Amygdala (tissue), 56 donors: ENCODE data around the gene PRRX2.
"Not testable (repeated sequence)": the region's sequence is repeated elsewhere in the genome, so short reads cannot be mapped to it uniquely, and the experiment has no call there.

ENCODE experiments used
- DNase-seq, 56 donors: peaks; one replicate each; lab custom pipeline; 2025; lab: John Stamatoyannopoulos, UW

PRRX2 gene

DNA sequence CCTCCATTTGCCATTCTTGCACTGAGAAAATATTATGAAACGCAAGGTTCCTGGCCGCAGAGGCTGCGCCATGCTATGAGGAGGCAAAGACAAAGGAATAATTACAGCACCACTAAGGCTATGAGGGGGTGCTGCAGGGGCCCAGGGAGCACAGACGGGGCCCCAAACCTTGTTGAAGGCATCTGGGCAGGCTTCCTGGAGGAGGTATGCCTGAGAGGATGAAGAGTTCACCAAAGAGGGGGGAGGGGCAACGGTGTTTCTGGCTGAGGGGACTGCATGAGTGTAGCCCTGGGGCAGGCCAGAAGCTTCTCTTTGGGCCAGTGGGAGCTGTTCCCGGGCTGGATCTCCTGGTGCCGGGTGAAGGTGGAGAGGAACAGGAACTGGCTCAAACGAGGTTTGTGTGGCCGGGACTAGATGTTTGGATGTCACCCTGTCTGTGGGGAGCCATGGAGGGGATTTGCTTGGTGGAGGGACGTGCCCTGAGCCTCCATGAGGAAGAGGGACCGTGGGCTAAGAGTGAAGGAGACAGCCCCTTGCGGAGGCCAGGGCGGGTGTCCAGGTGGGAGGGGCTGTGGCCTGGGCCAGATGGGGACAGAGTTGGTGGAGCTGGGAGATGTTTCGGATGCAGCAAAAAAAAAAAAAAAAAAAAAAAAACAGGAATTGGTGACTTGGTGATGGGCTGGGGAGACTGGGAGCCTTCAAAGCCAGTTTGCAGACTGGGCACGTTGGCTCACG is 59.2 kb downstream of the PRRX2 start:
- DNase-seq, result no peak

- peak in 10 of 56 donors; percentile 7 to 58 (median 36) for DNase-seq
Observed at GRCh38 chr9:129725795-129726251, 60.4 kb downstream of the PRRX2 start.

DNA sequence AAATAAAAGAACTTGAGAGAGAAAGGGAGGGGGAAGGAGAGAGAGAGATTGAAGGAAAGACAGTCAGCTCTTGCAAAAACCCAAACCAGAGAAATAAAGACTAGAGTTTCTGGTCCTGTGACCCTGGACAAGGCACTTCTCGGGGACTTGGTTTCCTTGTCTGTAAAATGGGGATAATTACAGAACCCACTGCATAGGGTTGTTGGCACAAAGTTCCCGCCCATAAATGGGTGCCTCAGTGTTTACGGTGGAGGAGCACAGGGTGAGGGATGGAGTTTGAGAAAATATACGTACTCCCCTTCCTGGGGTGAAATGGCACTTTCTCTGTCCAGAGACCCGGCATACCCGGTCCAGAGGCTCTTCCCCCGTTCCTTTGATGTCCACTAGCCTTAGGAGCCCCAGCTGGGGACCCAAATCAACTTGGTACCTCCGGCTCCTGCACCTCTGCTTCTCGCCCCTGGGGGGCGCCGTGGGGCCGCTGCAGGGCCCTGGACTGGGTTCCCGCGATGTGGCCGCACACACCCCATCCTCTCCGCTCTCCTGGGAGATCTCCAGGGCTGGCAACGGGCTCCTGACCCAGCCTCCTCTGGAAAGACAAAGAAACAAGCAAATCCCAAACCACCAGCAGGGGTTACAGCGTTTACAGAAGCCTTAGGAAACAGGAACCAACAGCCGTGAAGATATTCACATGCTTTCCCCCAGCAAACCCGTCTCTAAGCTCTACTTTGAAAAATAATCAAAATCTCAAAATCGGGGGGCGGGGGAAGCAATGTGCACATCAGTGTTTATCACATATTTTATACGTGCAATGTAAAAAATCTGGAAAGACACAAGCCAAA is 61.1 kb downstream of the PRRX2 start:
- peak in 32 of 56 donors; percentile 13 to 76 (median 36) for DNase-seq

- DNase-seq, result no peak
Observed at GRCh38 chr9:129728744-129729143, 63.3 kb downstream of the PRRX2 start.

DNA sequence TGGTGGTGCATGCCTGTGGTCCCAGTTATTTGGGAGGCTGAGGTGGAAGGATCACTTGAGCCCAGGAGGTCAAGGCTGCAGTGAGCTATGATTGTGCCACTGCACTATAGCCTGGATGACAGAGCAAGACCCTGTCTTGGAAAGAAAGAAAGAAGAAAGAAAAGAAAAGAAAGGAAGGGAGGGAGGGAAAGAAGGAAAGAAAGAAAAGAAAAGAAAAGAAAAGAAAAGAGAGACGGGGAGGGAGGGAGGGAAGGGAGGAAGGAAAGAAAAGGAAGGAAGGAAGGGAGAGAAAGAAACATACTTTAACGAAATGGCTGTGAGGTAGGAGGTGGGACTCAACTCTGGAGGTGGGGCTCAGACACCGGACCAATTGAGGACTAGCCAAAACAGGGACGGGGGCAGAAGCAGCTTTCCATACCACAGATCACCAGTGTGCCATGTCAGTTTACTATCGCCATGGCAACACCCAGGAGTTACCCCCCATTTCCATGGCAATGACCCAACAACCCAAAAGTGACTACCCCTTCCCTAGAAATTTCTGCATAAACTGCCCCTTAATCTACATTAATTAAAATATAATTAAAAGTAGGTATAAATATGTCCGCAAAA is 66.1 kb downstream of the PRRX2 start:
- DNase-seq, result no peak

GRCh38 chr9:129732100-129732499 is 66.7 kb downstream of the PRRX2 start:
- no peak for DNase-seq

- DNase-seq, result no peak
Observed at GRCh38 chr9:129732946-129733631, 67.6 kb downstream of the PRRX2 start.

- DNase-seq, result no peak
Observed at GRCh38 chr9:129733632-129733953, 68.1 kb downstream of the PRRX2 start.

DNA sequence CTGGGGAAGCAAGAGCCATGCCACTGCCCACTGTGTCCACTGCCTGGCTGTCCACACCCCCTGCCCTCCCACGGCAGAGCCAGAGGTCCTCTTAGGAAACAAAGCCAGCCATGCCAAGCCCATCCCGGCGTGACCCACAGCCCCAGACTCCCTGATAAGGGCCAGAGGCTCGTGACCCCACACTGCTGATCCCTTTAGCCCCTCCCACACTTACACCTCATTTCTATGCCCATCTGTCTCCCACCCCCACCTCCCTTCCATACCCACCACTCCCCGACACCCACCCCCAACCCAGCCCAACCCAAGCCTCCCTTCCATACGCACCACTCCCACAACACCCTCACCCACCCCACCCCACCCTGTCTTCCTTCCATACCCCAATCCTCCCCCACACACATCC is 70.1 kb downstream of the PRRX2 start:
- DNase-seq, result no peak

DNA sequence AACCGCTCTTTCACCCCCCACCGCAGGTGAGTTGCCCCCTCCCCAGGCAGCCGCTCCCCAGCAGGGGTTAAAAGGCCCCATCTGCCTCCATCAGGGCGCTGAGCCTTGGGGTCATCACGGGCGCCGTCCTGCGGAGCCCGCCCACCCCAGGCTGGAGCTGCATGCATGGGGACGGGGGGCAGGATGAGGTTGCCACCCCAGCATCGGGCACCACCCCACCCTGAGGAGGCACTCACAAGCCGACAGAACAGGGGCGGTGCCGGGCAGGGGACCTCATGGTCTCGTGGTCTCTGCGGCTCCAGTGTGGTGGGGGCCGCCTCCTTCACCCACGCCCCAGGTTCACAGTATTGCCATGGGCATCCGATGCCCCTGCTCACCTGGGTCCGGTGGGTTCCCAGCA is 70.9 kb downstream of the PRRX2 start:
- DNase-seq, result no peak

- DNase-seq, result peak in 49 of 56 donors; percentile 10 to 77 (median 47)
Observed at GRCh38 chr9:129737479-129738274, 72.2 kb downstream of the PRRX2 start.

DNA sequence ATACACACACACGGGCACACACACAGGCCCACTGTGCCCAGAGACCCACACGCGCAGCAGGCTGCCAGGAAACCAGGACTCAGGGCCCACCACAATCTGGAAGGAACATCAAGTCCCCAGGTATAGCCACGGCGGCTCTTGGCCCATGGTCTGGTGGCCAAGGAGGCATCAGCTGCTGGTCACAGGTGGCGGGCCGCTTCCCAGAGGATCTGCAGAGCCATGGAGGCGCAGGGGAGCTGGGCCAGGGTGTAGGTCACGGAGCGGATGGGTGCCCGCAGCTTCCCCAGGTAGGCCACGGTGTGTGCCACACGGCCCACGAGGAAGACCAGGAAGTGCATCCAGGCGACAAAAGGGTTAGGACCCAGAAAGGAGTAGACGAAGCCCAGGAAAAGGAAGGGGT is 74.0 kb downstream of the PRRX2 start:
- DNase-seq, result no peak

- no peak for DNase-seq
Observed at GRCh38 chr9:129740174-129740573, 74.7 kb downstream of the PRRX2 start.

- DNase-seq, result no peak
Observed at GRCh38 chr9:129740666-129741464, 75.4 kb downstream of the PRRX2 start.

DNA sequence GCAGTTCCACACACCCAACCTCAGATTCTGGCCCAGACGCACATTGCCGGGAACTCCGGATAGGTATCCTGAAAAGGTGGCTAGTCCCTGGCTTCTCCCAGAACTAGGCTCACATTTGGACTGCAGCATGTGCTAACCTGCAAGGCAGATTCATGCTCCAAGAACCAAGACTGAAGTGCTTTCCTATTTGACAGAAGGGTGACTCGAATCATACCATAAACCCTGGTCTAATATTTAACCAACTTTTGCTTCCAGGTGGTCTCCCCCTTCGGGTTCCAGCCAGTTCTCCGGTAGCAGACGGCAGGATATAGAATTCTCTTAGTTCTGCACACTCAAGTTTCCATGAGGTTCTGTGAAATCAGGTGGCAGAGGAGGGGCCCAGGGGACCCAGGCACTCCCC is 79.8 kb downstream of the PRRX2 start:
- DNase-seq, result no peak

- DNase-seq, result no peak
Observed at GRCh38 chr9:129746092-129746777, 80.8 kb downstream of the PRRX2 start.

DNA sequence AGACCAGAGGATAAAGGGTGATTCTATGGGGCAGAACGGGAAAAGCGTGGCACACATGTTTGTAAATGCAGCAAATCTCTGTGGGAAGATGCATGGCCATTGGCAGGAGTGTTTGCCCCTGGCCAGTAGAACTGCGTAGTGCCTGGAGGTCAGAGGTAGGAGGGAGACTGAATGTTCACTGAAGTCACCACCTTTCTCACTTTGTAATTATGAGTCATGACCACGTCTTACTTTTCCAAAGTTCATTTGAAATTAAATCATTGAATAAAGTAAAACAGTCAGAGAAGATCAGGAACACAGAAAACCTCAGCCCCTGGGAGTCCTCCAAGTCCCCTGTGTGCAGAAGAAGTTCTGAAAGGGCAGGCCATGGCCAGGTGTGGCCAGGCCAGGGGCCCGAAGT is 82.8 kb downstream of the PRRX2 start:
- DNase-seq, result no peak

GRCh38 chr9:129749052-129749451 is 83.6 kb downstream of the PRRX2 start:
- DNase-seq, result not testable (repeated sequence)

DNA sequence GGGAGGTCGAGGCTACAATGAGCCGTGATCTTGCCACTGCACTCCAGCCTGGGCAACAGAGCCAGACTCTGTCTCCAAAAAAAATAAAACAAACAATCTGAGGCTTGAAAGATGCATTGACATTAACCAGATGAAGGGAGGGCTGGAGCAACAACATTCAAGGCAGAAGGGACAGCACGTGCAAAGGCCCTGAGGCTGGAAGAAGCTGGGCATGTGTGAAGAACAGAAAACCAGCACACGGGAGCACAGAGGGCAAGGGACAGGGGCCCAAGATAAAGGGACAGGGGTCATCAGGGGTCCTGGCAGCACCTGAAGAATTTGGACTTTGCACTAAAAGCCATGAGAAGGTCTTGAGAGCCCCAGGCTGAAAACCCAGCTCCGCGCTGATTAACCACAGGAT is 84.1 kb downstream of the PRRX2 start:
- DNase-seq, result no peak
